ENCODE measurements around the gene SBK2.
A peak's percentile ranks its signal among the peaks of the same experiment; 100 is the strongest.
"Not testable (repeated sequence)": the region's sequence is repeated elsewhere in the genome, so short reads cannot be mapped to it uniquely, and the experiment has no call there.

SBK2 gene

DNA sequence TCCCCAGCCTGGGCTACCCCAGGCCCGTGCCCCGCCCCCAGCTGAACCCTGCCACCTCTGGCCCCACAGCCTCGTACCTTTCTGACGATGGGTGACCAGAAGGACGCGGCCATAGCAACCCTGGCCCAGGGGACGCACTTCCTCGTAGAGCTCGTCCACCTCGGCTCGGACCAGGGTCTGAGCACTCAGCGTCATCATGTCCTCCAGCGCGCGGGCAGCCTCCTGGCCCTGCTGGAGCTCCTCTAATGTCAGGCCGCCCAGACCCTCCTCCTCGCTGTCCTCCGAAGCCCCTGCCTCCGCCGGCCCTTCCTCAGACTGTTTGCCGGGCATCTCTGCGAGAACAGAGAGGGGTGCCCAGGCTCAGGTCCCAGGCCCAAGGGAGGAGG is 975 bp downstream of the SBK2 start:
- in situ Hi-C loops (cut with HindIII; ENCODE audit: low sequenced_read_pairs), result no loop called here
- no peak overlapping the region for H3K4me3 ChIP-seq (ENCODE audit: low read depth, low read length)
- DNase-seq (ENCODE audit: low read depth, low spot score), result no peak
- TF ChIP-seq, protein P1, sequence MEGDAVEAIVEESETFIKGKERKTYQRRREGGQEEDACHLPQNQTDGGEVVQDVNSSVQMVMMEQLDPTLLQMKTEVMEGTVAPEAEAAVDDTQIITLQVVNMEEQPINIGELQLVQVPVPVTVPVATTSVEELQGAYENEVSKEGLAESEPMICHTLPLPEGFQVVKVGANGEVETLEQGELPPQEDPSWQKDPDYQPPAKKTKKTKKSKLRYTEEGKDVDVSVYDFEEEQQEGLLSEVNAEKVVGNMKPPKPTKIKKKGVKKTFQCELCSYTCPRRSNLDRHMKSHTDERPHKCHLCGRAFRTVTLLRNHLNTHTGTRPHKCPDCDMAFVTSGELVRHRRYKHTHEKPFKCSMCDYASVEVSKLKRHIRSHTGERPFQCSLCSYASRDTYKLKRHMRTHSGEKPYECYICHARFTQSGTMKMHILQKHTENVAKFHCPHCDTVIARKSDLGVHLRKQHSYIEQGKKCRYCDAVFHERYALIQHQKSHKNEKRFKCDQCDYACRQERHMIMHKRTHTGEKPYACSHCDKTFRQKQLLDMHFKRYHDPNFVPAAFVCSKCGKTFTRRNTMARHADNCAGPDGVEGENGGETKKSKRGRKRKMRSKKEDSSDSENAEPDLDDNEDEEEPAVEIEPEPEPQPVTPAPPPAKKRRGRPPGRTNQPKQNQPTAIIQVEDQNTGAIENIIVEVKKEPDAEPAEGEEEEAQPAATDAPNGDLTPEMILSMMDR (IDR thresholded peaks at IDR 0.05; ENCODE audit: low read depth, low read length), result no peak

DNA sequence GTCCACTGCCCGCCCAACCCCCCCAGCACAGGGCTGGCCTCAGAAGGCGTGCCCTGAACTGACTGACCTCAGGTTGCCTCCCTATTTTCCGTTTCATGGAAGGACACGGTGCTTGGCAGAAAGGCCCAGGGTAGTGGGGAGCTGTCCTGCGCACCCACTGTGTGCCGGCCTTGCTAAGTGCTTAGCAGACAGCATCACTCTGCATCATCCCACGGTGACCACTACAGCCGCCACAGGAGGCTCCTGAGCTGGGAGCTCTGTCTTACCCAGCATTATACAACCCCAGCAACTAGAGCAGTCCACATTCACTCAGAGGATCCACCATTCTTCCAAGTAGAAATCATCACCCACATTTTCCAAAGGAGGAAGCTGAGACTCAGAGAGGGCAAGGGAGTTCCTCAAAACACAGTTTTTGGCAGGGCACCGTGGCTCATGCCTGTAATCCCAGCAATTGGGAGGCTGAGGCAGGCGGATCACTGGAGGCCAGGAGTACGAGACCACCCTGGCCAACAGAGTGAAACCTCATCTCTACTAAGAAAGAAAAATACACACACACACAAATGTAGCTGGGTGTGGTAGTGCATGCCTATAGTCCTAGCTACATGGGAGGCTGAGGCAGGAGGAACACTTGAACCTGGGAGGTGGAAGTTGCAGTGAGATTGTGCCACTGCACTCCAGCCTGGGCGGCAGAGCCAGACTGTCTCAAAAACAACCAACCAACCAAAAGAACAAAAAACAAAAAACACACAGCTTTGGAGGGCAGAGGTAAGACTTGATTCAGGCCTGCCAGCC is 1.6 kb downstream of the SBK2 start:
- TF ChIP-seq, protein P1 (IDR thresholded peaks at IDR 0.05; ENCODE audit: low read depth, low read length), result no peak
- H3K4me3 ChIP-seq (ENCODE audit: low read depth, low read length), result no peak overlapping the region
- DNase-seq (ENCODE audit: low read depth, low spot score), result no peak
- in situ Hi-C loops (cut with HindIII; ENCODE audit: low sequenced_read_pairs), result no loop called here

DNA sequence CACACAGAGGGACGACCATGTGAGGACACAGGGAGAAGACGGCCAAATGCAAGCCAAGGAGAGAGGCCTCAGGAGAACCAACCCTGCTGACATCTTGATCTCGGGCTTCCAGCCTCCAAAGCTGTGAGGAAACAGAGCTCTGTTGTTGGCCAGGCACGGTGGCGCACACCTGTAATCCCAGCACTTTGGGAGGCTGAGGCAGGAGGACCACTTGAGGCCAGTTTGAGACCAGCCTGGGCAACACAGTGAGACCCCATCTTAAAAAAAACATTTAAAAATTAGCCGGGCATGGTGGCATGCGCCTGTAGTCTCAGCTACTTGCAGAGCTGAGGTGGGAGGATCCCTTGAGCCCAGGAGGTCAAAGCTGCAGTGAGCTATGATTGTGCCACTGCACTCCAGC is 2.7 kb downstream of the SBK2 start:
- in situ Hi-C loops (cut with HindIII; ENCODE audit: low sequenced_read_pairs); DNase-seq (ENCODE audit: low read depth, low spot score): not testable (repeated sequence)

DNA sequence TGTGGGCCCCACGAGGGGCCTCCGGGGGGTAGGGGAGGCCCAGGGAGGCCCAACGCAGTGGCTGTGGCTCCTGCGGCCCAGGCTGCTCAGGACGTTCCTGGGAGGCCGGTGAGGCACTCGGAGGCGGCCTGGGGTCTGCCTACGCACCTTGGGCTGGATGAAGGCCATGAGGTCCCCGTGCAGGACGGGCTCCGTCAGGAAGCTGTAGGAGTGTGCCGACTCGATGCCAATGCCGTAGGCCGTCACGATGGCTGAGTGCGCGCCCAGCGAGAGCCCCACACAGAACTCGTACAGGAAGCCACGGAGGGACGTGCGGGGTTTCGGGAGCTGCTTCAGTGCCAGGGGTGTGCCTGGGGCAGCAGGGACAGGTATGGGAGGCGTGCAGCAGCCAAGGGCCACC is 5.9 kb downstream of the SBK2 start:
- TF ChIP-seq, protein P1 (IDR thresholded peaks at IDR 0.05; ENCODE audit: low read depth, low read length), result no peak
- no peak for DNase-seq (ENCODE audit: low read depth, low spot score)
- no peak overlapping the region for H3K4me3 ChIP-seq (ENCODE audit: low read depth, low read length)
- in situ Hi-C loops (cut with HindIII; ENCODE audit: low sequenced_read_pairs), result no loop called here

More for the DNA sequence above, 2.7 kb downstream of the SBK2 start:
- H3K4me3 ChIP-seq (ENCODE audit: low read depth, low read length), result not testable (repeated sequence)

DNA sequence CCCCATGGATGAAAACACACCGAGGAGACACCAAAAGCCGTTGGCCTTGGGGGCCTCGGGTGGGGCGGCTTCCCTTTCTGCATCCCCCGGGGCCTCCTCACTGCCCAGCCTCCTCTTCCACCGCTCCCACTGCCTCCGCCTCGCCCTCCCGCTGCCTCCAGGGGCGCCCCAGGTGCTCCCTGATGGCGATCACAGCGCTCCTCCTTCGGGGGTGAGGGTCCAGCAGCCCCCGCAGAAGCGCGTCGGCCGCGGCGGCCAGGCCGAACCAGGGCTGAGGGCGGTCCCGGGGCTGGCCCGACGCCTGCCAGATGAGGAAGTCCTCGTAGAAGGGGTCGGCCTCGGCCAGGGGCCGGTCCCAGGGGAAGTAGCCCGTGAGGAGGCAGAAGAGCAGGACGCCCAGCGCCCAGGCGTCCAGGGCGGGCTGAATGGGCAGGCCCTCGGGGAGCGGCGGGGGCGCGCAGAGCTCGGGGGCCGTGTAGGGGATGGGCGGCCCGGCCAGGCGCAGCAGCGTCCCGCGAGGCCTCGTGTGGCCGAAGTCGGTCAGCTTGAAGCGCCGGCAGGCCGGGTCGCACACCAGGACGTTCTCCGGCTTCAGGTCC is 7.2 kb downstream of the SBK2 start:
- no peak for DNase-seq (ENCODE audit: low read depth, low spot score)
- TF ChIP-seq, protein P1 (IDR thresholded peaks at IDR 0.05; ENCODE audit: low read depth, low read length), result no peak
- in situ Hi-C loops (cut with HindIII; ENCODE audit: low sequenced_read_pairs), result no loop called here
- H3K4me3 ChIP-seq (ENCODE audit: low read depth, low read length), result no peak overlapping the region

DNA sequence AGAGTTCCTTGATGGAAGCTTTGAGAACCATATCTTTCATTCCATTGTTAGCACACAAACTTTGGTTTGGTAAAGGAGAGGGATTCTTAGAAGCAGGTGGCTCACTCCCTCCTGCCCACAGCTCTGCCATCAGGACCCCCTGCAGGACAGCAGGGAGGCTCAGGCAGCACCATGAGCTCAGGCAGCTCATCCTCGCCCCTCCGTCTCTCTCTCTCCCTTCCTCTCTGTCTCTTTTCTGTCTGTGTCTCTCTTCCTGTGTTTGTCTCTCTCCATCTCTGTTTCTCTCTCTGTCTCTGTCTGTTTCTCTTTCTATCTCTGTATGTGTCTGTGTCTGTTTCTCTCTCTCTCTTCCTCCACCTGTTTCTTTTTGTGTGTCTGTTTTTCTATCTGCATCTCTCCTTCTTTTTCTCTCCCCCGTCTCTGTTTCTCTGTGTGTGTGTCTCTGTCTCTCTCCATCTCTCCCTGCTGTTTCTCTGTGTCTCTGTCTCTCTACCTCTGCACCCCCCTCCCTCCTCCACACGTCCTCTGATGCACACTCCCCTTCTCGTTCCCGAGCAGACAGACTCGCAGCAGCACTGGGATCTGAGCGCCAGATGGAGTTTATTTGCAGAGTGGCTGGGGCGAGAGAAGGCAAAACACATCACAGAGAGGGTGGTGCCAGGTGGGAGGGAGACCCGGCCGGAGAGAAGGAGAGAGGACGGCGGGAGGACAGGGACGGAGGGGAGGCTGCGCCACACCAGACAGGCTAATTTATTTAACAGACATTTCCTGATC is 8.7 kb downstream of the SBK2 start:
- TF ChIP-seq, protein P1 (IDR thresholded peaks at IDR 0.05; ENCODE audit: low read depth, low read length), result peak; percentile 28
- in situ Hi-C loops (cut with HindIII; ENCODE audit: low sequenced_read_pairs), result no loop called here
- peak; percentile 19 for DNase-seq (ENCODE audit: low read depth, low spot score)
- no peak overlapping the region for H3K4me3 ChIP-seq (ENCODE audit: low read depth, low read length)

All from astrocyte of the spinal cord (primary cell).